Measurements from ENCODE around the gene ARVCF. TPM values are rescaled to one million over a fixed set of nuclear protein-coding genes. Genes with fewer than 3 reads are reported as not detected.

ARVCF gene
- total and polyA plus RNA-seq, 9 of the 15 experiments (the other 6 are each of a cell fraction or from before 2014, with no cell fraction given) = 0.03 to 97.4 (median 15.6) TPM

- peak; percentile 30; the same call in 1 of the 2 replicates for TF ChIP-seq ZNF232 (CRISPR knock-in tag; IDR thresholded peaks at IDR 0.05)
- TF ChIP-seq ZNF143 (CRISPR knock-in tag; IDR thresholded peaks at IDR 0.05) = 0 out of 2 replicates have a peak, but pooled peaks have one; percentile 21
These were observed 28.0 kb upstream of the ARVCF start (continued) for GRCh38 chr22:20044495-20045151.

GRCh38 chr22:20043997-20044342 lies 27.3 kb upstream of the ARVCF start:
- no peak for FAIRE-seq
- intact Hi-C loops (cut with micrococcal nuclease) = no loop called here
- Histone ChIP-seq H3K36me3 (ENCODE audit: control insufficient read depth, insufficient read depth, low read length) (peaks cover 83% of the 10 kb centered on the region), H3K79me2 (ENCODE audit: control insufficient read depth, insufficient read depth, low read length) (peaks cover 3% of the 10 kb centered on the region; the same call in 1 of the 3 replicates), H3K27ac (ENCODE audit: extremely low read depth, low read depth, low read length) (no peak overlapping the region), H3K4me2 (ENCODE audit: insufficient read depth, low read length) (no peak overlapping the region), H3K4me1 (replicated peaks in 1 of 2; ENCODE audit: control insufficient read depth in 2 of 2, insufficient read depth in 2 of 2, low read length in 2 of 2) (peaks cover 0 to 7% of the 10 kb centered on the region in 2 experiments; a peak in 1 of 5 replicates), H3K9me1 (ENCODE audit: control insufficient read depth, insufficient read depth, low read length) (no peaks in the 10 kb centered on the region), H3K9me3 (replicated peaks; ENCODE audit: control insufficient read depth, insufficient read depth, low read depth, low read length) (peaks cover 11% of the 10 kb centered on the region), H3K9ac (ENCODE audit: insufficient read depth in 1 of 2, low read depth in 2 of 2, low read length in 2 of 2) (peak overlapping the region in 1 of 2 experiments; percentile 71; a peak in 2 of 4 replicates), H4K20me1 (replicated peaks; ENCODE audit: control insufficient read depth, insufficient read depth, low read length) (no peaks in the 10 kb centered on the region; the same call in 1 of the 2 replicates), H2AFZ (ENCODE audit: low read depth, low read length) (no peak overlapping the region), H3K4me3 (no peak overlapping the region), H3K27me3 (ENCODE audit: control insufficient read depth in 2 of 2, insufficient read depth in 2 of 2, low read length in 2 of 2) (no peaks in the 10 kb centered on the region)
- ChIA-PET POLR2A (interaction anchor here (1.0 to 4.3 kb wide), 5 partner anchors 9 to 17 kb away, joined by 3 to 26 read pairs (median 5); no protein-coding TSS in a partner anchor), CTCF (ENCODE audit: low intra/inter-chr PET ratio) (no interaction called here)
- 85% methylated on average over 7 of the region's 7 CpGs for WGBS (ENCODE audit: insufficient coverage, low coverage, missing lambda C conversion rate)
- DNase-seq (ENCODE audit: extremely low read depth in 1 of 4, low spot score in 3 of 4) = no peak
- no TSS peak for BruUV-seq (replicated peaks)
- ATAC-seq = no peak
- in situ Hi-C loops (cut with MboI) = no loop called here
- TF ChIP-seq ATF2 (CRISPR knock-in tag; IDR thresholded peaks at IDR 0.05) = 0 out of 2 replicates have a peak, but pooled peaks have one; percentile 49
- TF ChIP-seq MAFG (tag; conservative IDR thresholded peaks at IDR 0.05) = no peak
- TF ChIP-seq ZBTB1 (CRISPR knock-in tag; IDR thresholded peaks at IDR 0.05; ENCODE audit: borderline replicate concordance, low read depth) = peak; percentile 37; the same call in 1 of the 2 replicates
- no peak for TF ChIP-seq ETS1 (conservative IDR thresholded peaks at IDR 0.05; ENCODE audit: control insufficient read depth, low read depth, low read length)
- no peak for TF ChIP-seq ZNF41 (CRISPR knock-in tag; conservative IDR thresholded peaks at IDR 0.05)
- 0 out of 2 replicates have a peak, but pooled peaks have one; percentile 5 for TF ChIP-seq IRF2 (CRISPR knock-in tag; IDR thresholded peaks at IDR 0.05)
- no peak for TF ChIP-seq KLF10 (CRISPR knock-in tag; IDR thresholded peaks at IDR 0.05)
- no peak for TF ChIP-seq ZNF217 (CRISPR knock-in tag; IDR thresholded peaks at IDR 0.05)
- no peak for TF ChIP-seq MAFF (IDR thresholded peaks at IDR 0.05; ENCODE audit: low read length)
- TF ChIP-seq TCF15 (CRISPR knock-in tag; IDR thresholded peaks at IDR 0.05) = no peak
- TF ChIP-seq HCFC1 (IDR thresholded peaks at IDR 0.05; ENCODE audit: low read depth, low read length) = no peak
- no peak for TF ChIP-seq JUND (IDR thresholded peaks at IDR 0.05; ENCODE audit: borderline replicate concordance, low read depth, low read length)
- no peak for TF ChIP-seq JUND (tag; IDR thresholded peaks at IDR 0.05; ENCODE audit: borderline replicate concordance, low read depth, low read length)
- TF ChIP-seq ZKSCAN3 (CRISPR knock-in tag; IDR thresholded peaks at IDR 0.05) = no peak
- no peak for TF ChIP-seq SMARCB1 (IDR thresholded peaks at IDR 0.05; ENCODE audit: insufficient read length, low read depth)
- no peak for TF ChIP-seq RCOR1 (IDR thresholded peaks at IDR 0.05; ENCODE audit: borderline replicate concordance in 1 of 2, low read depth in 2 of 2, low read length in 2 of 2)

Data from K562 (cell line).